GM12801 (cell line): ENCODE results near the gene PIGA.

ENCODE experiments used
- TF ChIP-seq, protein P1 (sequence below): IDR thresholded peaks from one replicate; pipeline ENCODE4 v1.5.1; 2011; ENCODE audit warnings: control low read depth; ENCODE audit not compliant: insufficient read length; ENCODE audit errors: extremely low read depth

The PIGA gene

DNA sequence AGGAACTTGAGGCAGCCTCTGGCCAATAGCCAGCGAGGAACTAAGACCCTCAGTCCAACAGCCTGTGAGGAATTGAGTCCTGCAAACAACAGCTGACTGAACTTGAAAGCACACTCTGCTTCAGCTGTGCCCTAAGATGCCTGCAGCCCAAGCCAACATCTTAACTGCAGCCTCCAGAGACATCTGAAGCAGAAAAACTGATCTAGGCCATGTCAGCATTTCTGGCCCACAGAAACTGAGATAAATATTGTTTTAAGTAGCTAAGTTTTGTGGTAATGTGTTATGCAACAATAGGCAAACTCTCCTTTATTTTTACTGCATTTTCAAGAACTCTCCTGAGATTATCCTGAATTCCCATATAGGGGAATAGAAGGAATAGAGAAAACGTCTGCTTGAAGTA lies 24.4 kb upstream of the PIGA start:
- TF ChIP-seq, protein P1, sequence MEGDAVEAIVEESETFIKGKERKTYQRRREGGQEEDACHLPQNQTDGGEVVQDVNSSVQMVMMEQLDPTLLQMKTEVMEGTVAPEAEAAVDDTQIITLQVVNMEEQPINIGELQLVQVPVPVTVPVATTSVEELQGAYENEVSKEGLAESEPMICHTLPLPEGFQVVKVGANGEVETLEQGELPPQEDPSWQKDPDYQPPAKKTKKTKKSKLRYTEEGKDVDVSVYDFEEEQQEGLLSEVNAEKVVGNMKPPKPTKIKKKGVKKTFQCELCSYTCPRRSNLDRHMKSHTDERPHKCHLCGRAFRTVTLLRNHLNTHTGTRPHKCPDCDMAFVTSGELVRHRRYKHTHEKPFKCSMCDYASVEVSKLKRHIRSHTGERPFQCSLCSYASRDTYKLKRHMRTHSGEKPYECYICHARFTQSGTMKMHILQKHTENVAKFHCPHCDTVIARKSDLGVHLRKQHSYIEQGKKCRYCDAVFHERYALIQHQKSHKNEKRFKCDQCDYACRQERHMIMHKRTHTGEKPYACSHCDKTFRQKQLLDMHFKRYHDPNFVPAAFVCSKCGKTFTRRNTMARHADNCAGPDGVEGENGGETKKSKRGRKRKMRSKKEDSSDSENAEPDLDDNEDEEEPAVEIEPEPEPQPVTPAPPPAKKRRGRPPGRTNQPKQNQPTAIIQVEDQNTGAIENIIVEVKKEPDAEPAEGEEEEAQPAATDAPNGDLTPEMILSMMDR = no peak

DNA sequence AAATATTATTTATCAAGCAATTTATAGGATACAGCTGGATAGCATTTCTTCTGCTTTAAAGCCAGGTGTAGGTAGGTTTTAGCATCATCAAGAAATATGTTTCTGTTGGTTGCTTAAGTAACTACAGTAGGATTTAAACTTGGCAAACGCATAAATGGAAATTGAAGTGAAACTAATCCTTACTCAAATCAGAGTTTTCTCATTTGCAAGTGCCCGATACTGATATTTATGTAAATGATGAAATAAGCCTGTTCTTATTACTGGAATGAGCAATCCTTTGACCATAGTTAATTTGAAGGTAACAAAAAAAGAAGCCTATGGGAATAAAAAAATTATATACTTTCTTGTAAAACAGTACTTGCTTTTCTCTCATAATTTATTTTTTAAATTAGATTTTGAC lies 23.2 kb upstream of the PIGA start:
- TF ChIP-seq, protein P1 = no peak

DNA sequence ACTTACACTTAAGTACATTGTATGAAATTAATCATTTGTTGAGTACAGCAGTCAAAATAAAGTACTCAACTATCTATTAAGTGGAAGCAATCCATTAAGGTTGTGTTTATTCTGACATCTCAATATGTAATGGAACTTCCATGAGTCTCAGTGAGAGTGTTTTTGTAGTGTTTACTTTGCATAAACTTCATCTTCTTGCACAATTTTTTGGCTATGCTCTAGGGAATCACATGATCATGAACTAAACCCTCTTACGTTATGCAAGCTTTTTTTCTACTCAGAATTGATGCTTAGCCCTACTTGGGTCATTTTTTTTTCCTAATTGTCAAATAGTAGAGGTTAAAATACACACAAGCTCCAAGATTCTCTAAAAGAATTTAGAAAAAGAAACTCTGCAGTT lies 21.1 kb upstream of the PIGA start:
- TF ChIP-seq, protein P1 = no peak

DNA sequence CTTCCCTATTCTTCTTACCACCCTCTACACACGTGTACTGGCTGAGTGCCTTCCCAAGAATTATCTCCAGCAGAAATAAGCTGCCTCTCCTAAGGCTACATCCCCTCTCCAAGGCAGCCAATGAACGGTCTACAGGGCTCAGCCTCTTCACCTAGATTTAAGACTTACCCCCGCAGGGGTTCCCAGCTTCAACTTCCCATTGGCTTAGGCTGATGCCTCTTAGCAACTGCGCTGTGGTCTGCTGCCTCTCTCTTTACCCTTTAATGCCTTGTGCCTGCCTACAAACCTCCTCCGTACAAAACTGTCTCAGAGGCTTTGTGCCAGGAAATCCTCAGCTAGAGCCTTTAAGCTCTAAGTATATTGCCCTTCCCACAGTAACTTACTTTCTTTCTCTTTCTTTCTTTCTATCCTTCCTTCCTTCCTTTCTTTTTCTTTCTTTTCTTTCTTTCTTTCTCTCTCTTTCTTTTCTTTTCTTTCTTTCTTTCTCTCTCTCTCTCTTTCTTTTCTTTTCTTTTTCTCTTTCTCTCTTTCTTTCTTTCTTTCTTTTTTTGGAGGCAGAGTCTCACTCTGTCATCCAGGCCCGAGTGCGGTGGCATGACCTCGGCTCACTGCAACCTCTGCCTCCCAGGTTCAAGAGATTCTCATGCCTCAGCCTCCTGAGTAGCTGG lies 15.1 kb upstream of the PIGA start:
- TF ChIP-seq, protein P1 = no peak

DNA sequence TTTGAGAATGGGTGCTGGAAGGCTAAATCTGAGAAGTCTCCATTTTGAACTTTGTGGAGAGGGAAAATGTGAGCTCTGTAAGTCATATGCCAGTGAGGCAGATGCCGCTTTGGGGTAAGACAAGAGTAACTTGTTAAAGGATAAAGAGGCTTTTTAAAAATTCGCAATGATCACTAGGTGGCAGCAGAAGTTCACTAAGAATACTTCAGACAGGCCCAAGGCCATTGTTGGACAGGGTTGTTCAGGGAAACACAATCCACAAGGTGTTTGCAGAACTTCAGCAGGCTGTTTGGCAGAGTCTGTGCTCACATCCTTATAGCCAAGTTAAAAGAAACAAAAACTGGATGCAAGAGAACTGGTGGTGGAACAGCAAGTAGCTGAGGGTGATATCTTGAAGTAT lies 13.7 kb upstream of the PIGA start:
- TF ChIP-seq, protein P1 = no peak

DNA sequence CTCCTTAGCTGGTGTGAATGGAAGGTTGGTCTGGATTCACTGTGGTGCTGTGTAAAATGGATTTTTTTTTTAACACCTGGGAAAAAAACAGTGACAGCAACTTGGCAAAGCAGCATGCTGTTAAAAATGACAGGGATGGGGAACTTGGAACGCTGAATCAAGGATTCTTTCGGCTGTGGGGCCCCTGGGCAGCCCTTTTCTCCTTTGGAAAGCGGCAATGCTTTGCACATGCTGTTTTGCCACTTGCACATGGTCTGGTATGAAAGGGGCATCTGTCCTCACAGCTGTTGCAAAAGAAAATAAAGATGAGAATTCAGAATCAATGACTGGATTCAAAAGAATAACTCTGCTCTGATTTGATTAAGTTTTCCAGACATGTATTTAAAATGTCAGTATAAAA lies 10.7 kb upstream of the PIGA start:
- TF ChIP-seq, protein P1 = no peak

DNA sequence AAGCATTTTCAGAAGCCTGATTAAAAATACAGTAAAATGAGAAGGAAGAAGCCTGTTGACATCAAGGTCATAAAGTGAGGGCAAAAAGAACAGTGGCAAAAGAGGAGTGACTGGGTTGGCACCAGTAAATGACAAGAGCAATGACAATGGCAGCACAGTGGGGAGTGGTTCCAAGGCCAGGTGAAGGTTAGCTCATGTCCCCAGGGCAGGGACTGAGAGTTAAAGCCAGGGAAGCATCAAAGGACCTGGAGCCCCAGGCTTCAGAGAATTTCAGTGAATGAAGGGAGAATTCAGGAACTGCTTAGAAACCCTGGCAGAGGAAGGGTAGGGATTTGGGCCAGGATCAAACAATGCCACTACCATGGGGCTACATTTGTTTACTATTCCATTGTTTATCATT lies 8.8 kb upstream of the PIGA start:
- TF ChIP-seq, protein P1 = no peak
